ENCODE results near the gene FAM131A.
"Not testable (repeated sequence)": the region's sequence is repeated elsewhere in the genome, so short reads cannot be mapped to it uniquely, and the experiment has no call there.

FAM131A gene

GRCh38 chr3:184317201-184317600 lies 20.2 kb upstream of the FAM131A start:
- DNase-seq, result no peak

GRCh38 chr3:184320104-184320445 lies 17.3 kb upstream of the FAM131A start:
- peak; percentile 32 for DNase-seq

- no peak for DNase-seq
Measured at GRCh38 chr3:184321666-184322065, 15.7 kb upstream of the FAM131A start.

- DNase-seq, result no peak
Measured at GRCh38 chr3:184322731-184323487, 14.5 kb upstream of the FAM131A start.

DNA sequence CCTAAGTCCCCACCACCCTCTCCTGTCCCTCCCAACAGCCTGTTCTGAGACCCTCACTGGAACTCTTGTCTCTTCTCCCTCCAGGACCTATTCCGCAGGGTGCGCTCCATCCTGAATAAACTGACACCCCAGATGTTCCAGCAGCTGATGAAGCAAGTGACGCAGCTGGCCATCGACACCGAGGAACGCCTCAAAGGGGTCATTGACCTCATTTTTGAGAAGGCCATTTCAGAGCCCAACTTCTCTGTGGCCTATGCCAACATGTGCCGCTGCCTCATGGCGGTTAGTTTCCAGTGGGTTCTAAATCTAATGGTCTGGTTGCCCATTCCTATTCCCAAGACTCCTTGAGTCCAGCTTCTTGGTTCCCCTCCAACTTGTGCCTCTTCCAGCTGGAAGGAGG lies 13.7 kb upstream of the FAM131A start:
- DNase-seq, result no peak

GRCh38 chr3:184325269-184325668 lies 12.1 kb upstream of the FAM131A start:
- DNase-seq, result no peak

GRCh38 chr3:184325715-184326369 lies 11.6 kb upstream of the FAM131A start:
- no peak for DNase-seq

DNA sequence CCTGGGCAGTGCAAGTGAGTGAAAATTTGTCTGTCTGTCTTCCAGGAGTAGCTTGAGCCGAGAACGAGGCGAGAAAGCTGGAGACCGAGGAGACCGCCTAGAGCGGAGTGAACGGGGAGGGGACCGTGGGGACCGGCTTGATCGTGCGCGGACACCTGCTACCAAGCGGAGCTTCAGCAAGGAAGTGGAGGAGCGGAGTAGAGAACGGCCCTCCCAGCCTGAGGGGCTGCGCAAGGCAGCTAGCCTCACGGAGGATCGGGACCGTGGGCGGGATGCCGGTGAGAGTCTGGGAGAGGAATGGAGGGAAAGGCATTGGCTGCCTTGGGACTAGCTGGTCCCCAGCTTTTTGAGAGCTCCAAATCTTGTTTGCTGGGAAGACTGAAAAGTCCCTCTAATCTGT lies 10.2 kb upstream of the FAM131A start:
- DNase-seq, result no peak

- no peak for DNase-seq
Measured at GRCh38 chr3:184328516-184328915, 8.9 kb upstream of the FAM131A start.

- no peak for DNase-seq
Measured at GRCh38 chr3:184332370-184333090, 4.9 kb upstream of the FAM131A start.

GRCh38 chr3:184333190-184333589 lies 4.2 kb upstream of the FAM131A start:
- no peak for DNase-seq

GRCh38 chr3:184333700-184334099 lies 3.7 kb upstream of the FAM131A start:
- no peak for DNase-seq

DNA sequence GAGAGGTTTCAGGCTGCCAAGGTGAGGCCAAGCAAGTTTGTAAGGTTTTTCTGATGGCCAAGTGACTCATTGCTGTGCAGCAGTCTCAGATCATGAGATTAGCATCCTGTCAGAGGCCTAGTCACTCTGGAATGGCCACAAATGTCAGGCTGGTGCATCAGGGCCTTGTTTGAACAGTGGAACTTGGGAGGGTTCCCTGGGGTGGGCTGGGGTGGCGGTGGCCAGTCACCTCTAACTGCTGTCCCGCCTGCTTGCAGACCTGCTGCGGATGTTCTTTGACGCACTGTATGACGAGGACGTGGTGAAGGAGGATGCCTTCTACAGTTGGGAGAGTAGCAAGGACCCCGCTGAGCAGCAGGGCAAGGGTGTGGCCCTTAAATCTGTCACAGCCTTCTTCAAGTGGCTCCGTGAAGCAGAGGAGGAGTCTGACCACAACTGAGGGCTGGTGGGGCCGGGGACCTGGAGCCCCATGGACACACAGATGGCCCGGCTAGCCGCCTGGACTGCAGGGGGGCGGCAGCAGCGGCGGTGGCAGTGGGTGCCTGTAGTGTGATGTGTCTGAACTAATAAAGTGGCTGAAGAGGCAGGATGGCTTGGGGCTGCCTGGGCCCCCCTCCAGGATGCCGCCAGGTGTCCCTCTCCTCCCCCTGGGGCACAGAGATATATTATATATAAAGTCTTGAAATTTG lies 2.8 kb upstream of the FAM131A start:
- DNase-seq, result no peak

GRCh38 chr3:184335291-184335660 lies 2.1 kb upstream of the FAM131A start:
- no peak for DNase-seq

DNA sequence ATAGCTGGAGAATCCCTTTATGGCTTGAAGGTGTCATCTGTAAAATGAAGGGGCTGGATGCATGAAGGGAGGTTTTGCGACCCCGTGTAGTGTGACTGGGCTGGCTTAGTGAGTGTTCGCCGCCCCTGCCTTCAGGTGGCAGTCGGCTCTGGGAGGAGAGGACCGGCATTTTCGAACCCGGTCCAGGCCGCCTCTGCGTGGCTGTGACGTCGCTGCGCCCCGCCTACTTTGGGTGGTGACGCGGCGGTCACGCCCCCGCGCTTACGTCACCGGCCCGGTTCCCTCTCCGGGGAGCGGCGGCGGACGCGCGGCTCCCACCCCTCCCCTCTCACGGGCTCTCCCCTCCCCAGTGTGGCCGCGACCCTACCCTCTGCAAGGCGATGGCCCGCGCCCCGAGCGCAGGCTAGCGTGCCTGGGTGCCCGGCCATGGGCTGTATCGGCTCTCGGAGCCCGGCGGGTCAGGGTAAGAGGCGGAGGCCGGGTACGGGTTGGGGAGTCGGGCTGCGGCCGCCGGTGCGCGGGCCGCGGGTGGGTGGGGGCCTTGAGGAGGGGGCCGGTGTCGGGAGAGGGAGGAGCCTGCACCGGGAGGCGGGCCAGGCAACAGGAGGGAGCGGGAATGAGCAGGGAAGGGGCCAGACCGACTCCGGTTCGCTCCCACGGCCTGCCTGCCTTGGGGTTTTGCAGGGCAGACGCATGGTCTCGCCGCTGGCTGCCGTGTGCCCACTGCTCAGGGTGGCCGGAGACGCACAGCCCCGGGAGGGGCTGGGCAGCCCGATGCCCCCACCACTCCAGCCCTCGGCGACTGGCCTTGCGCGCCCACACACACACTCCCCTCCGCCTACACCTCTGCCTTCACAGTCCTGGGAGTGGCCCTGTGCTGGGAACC lies 1.5 kb upstream of the FAM131A start:
- peak; percentile 94 for DNase-seq

GRCh38 chr3:184336547-184337398 lies 627 bp upstream of the FAM131A start:
- peak; percentile 85 for DNase-seq

- peak; percentile 22 for DNase-seq
Measured at GRCh38 chr3:184337981-184338380, 581 bp downstream of the FAM131A start.

- DNase-seq, result peak; percentile 94
Measured at GRCh38 chr3:184338511-184338945, 1.1 kb downstream of the FAM131A start.

- DNase-seq, result no peak
Measured at GRCh38 chr3:184339001-184339400, 1.6 kb downstream of the FAM131A start.

DNA sequence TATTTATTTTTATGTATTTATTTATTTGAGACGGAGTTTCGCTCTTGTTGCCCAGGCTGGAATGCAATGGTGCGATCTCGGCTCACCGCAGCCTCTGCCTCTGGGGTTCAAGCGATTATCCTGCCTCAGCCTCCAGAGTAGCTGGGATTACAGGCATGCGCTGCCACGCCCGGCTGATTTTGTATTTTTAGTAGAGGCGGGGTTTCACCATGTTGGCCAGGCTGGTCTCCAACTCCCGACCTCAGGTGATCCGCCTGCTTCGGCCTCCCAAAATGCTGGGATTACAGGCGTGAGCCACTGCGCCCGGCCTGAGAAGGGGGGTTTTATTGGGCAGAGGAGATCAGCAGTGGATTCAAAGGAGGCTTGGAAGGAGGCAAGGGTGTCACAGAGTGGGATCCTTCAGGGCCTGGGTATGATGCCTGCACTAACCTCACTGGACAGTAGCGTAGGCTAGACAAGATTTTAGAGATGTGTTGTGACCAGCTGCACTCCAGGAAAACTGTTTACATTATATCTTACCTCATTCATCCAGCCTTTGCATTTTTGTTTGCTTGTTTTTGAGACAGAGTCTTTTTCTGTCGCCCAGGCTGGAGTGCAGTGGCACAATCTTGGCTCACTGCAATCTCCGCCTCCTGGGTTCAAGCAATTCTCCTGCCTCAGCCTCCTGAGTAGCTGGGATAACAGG lies 2.2 kb downstream of the FAM131A start:
- not testable (repeated sequence) for DNase-seq

GRCh38 chr3:184341925-184342324 lies 4.5 kb downstream of the FAM131A start:
- DNase-seq, result no peak
